Measurements from ENCODE around the gene GALNS. TPM values are rescaled to one million over a fixed set of nuclear protein-coding genes. Genes with fewer than 3 reads are reported as not detected.

Gene GALNS
- total RNA-seq, 1 experiment from 2014 or later, result 81.6 TPM

Other genes starting within 250 kb of the GALNS start
- not detected for gene IL17C, start 218.4 kb downstream of the GALNS start, total RNA-seq (2021; ENCODE audit: unreplicated experiment)
- gene CYBA, start 205.9 kb downstream of the GALNS start, total RNA-seq (2021; ENCODE audit: unreplicated experiment), result 233 TPM
- 96.8 TPM for gene MVD, start 193.9 kb downstream of the GALNS start, total RNA-seq (2021; ENCODE audit: unreplicated experiment)
- gene SNAI3, start 170.4 kb downstream of the GALNS start, total RNA-seq (2021; ENCODE audit: unreplicated experiment), result not detected
- 19.8 TPM for gene RNF166, start 150.5 kb downstream of the GALNS start, total RNA-seq (2021; ENCODE audit: unreplicated experiment)
- gene CTU2, start 150.4 kb downstream of the GALNS start, total RNA-seq (2021; ENCODE audit: unreplicated experiment), result 24.8 TPM
- 175 TPM for gene PIEZO1, start 71.7 kb downstream of the GALNS start, total RNA-seq (2021; ENCODE audit: unreplicated experiment)
- gene CDT1, start 53.2 kb downstream of the GALNS start, total RNA-seq (2021; ENCODE audit: unreplicated experiment), result 39.9 TPM
- gene APRT, start 45.0 kb downstream of the GALNS start, total RNA-seq (2021; ENCODE audit: unreplicated experiment), result 231 TPM
- 73.8 TPM for gene TRAPPC2L, start 180 bp upstream of the GALNS start, total RNA-seq (2021; ENCODE audit: unreplicated experiment)
- gene PABPN1L, start 9.7 kb upstream of the GALNS start, total RNA-seq (2021; ENCODE audit: unreplicated experiment), result not detected
- gene CBFA2T3, start 120.3 kb upstream of the GALNS start, total RNA-seq (2021; ENCODE audit: unreplicated experiment), result 13.7 TPM
- gene ACSF3, start 236.9 kb upstream of the GALNS start, total RNA-seq (2021; ENCODE audit: unreplicated experiment), result 30.8 TPM

Data from Panc1 (cell line).